Urinary bladder (tissue), 4 donors: Measurements from ENCODE around the gene RRP1B. TPM values are rescaled to one million over a fixed set of nuclear protein-coding genes. Genes with fewer than 3 reads are reported as not detected.
"Not testable (repeated sequence)": the region's sequence is repeated elsewhere in the genome, so short reads cannot be mapped to it uniquely, and the experiment has no call there.

ENCODE experiments used
- DNase-seq: peaks from one replicate; pipeline ENCODE4 v3.0.0-alpha.2; 2015; ENCODE audit errors: extremely low spot score
- H3K27ac ChIP-seq: one replicate; pipeline ENCODE4 v1.5.1; 2013; ENCODE audit warnings: low read depth, mild to moderate bottlenecking, moderate library complexity
- H3K36me3 ChIP-seq: one replicate; pipeline ENCODE4 v1.6.1; 2013; ENCODE audit warnings: mild to moderate bottlenecking, moderate library complexity; ENCODE audit not compliant: insufficient read depth
- H3K4me1 ChIP-seq: one replicate; pipeline ENCODE4 v1.6.1; 2013; ENCODE audit warnings: mild to moderate bottlenecking, moderate library complexity; ENCODE audit not compliant: insufficient read depth
- H3K4me3 ChIP-seq: one replicate; pipeline ENCODE4 v1.5.1; 2013; ENCODE audit warnings: low read depth, low read length
- WGBS: extraction: QIAGEN DNeasy Blood & Tissue Kit; methylation state at CpG from one replicate; pipeline ENCODE4 v1.1.7; 2013; 5-methylcytosine and 5-hydroxymethylcytosine counted together
- polyA plus RNA-seq: library from polyadenylated mRNA; stranded (reverse); fragments of 200-250 nt; gene quantifications from one replicate; pipeline ENCODE4 v1.2.3, GENCODE V29; 2013
- total RNA-seq: library from RNA; depleted of rRNA; stranded (reverse); fragments of >200 nt; gene quantifications from one replicate; pipeline ENCODE4 v1.2.3, GENCODE V29; 2014
- donor health status: healthy with polysubstance abuse.
- donor health status: healthy.

The RRP1B gene
- total and polyA plus RNA-seq, 2 donors = 13.5 to 17.2 TPM

GRCh38 chr21:43703035-43703880 is 43.9 kb downstream of the RRP1B start:
- Histone ChIP-seq H3K36me3 (no peaks in the 10 kb centered on the region), H3K4me1 (no peaks in the 10 kb centered on the region), H3K4me3 (no peak overlapping the region), H3K27ac (no peak overlapping the region)
- no peak for DNase-seq
- WGBS = 47% methylated on average over 29 of the region's 29 CpGs

DNA sequence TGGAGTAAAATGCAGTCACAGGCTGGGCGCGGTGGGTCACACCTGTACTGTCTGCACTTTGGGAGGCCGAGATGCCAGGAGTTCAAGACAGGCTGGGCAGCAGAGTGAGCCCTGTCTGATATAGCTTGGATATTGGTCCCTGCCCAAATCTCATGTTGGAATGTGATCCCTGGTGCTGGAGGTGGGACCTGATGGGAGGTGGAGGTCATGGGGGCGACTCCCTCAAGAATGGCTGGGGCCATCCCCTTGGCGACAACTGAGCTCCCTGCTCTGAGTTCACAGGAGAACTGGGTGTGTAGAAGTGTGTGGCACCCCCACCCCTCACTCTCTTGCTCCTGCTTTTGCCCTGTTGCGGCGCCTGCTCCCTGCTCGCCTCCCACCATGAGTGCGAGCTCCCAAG is 48.1 kb downstream of the RRP1B start:
- Histone ChIP-seq H3K36me3 (no peaks in the 10 kb centered on the region), H3K27ac (no peak overlapping the region), H3K4me3 (no peak overlapping the region), H3K4me1 (no peaks in the 10 kb centered on the region)
- WGBS = 87% methylated on average over 9 of the region's 9 CpGs
- DNase-seq = no peak

DNA sequence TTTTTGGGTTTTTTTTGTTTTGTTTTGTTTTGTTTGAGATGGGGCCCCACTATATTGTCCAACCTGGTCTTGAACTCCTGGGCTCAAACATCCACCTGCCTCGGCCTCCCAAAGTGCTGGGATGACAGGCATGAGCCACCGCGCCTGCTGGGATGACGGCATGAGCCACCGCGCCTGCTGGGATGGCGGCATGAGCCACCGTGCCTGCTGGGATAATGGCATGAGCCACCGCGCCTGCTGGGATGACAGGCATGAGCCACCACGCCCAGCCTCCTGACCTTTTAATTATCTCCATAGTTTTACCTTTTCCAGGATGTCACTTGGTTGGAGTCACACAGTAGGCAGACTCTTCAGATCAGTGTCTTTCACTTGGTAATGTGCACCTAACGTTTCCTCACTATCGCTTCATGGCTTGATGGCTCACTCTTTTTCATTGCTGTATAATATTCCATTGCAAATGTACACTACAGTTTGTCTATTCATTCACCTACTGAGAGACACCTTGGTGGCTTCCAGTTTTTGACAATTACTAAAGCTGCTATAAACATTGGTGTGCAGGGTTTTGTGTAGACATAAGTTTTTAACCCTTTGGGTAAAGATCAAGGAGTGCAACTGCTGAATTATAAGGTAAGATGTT is 49.5 kb downstream of the RRP1B start:
- 95% methylated on average over 13 of the region's 13 CpGs for WGBS
- Histone ChIP-seq H3K36me3 (no peaks in the 10 kb centered on the region), H3K27ac (no peak overlapping the region), H3K4me3 (no peak overlapping the region), H3K4me1 (no peaks in the 10 kb centered on the region)
- no peak for DNase-seq

- peak overlapping the region; percentile 85 for H3K27ac ChIP-seq
- 56% methylated on average over 13 of the region's 13 CpGs for WGBS
- no peaks in the 10 kb centered on the region for H3K4me1 ChIP-seq
- DNase-seq = peak; percentile 78
- H3K4me3 ChIP-seq = no peak overlapping the region
- H3K36me3 ChIP-seq = no peaks in the 10 kb centered on the region
Observed at GRCh38 chr21:43712268-43712942, 53.0 kb downstream of the RRP1B start.

DNA sequence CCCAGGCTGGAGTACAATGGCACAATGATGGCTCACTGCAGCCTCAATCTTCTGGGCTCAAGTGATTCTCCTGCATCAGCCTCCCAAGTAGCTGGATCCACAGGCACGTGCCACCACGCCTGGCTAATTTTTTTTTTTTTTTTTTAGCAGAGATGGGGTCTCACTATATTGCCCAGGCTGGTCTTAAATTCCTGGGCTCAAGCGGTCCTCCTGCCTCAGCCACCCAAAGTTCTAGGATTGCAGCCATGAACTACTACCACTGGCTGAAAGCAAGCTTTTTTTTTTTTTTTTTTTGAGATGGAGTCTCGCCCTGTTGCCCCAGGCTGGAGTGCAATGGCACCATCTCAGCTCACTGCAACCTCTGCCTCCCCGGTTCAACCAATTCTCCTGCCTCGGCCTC is 53.8 kb downstream of the RRP1B start:
- WGBS = 96% methylated on average over 6 of the region's 6 CpGs
- not testable (repeated sequence) for H3K27ac ChIP-seq, DNase-seq, H3K36me3 ChIP-seq, H3K4me3 ChIP-seq, H3K4me1 ChIP-seq

DNA sequence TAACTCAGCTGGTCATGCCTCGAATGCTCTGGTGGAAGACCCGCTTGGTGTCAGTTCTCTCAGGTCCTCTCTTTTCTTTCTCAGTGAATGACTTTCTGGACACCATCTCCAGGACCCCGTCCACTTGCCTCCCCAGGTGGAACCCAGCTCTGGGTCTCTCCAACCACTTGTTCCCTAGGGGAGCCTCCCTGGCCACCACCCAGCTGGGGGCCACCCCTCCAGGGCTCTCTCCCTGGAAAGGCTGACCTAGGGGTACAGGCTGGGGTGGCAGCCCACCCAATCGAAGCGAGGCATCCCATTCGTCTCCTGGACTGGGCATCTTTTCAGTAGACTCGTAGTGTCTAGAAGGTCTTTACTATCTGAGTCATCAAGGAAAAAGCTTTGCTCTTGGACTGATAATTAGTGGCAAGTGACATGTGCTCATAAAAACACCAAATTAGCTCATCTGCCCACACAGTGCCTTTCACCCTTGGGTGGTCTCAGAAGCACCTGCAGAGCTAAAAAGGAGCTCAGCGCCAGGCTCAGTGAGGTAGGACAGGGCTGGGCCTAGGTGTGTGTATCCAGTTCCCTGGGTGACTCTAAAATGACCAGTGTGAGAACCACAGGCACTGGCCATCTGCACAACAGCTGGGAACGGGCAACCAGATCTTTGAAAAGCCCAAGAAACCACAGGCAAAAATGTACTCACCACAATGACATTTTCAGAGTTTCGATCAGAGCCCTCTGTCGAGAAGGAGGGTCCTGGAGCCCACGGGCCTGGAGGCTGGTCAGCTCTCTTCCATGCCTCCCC is 57.2 kb downstream of the RRP1B start:
- Histone ChIP-seq H3K27ac (no peak overlapping the region), H3K36me3 (no peaks in the 10 kb centered on the region), H3K4me1 (peaks cover 1% of the 10 kb centered on the region), H3K4me3 (no peak overlapping the region)
- WGBS = 75% methylated on average over 12 of the region's 12 CpGs
- no peak for DNase-seq

DNA sequence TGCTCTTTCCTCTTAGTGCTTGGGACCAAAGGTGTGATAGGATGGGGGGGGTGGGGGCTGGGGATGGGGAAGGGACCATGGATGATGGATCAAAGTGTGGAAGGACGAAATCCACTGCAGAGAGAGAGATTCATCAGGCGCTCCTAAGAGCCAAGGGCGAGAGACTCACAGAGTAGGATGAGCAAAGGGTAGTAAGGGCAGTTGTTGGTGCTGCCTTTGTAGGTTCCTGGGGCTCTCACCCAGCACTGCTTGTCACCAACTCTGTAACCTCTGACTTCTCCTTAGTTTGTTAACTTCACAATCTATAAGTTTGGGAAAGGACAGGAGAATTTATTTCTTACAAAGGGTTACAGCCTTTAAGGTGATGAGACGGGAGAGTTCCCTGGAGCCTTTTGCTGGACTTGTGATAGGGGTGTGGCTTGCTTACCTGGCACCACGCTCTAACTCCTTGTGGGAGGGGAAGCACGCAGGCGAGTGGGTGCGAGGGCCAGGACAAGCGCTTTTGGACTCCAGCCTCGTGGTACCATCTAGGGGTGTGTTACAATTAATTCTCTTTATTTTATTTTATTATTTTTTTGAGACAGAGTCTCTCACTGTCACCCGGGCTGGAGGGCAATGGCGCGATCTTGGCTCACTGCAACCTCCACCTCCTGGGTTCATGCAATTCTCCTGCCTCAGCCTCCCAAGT is 58.0 kb downstream of the RRP1B start:
- Histone ChIP-seq H3K27ac (no peak overlapping the region), H3K4me3 (no peak overlapping the region), H3K4me1 (peaks cover 1% of the 10 kb centered on the region), H3K36me3 (no peaks in the 10 kb centered on the region)
- no peak for DNase-seq
- 90% methylated on average over 13 of the region's 13 CpGs for WGBS

DNA sequence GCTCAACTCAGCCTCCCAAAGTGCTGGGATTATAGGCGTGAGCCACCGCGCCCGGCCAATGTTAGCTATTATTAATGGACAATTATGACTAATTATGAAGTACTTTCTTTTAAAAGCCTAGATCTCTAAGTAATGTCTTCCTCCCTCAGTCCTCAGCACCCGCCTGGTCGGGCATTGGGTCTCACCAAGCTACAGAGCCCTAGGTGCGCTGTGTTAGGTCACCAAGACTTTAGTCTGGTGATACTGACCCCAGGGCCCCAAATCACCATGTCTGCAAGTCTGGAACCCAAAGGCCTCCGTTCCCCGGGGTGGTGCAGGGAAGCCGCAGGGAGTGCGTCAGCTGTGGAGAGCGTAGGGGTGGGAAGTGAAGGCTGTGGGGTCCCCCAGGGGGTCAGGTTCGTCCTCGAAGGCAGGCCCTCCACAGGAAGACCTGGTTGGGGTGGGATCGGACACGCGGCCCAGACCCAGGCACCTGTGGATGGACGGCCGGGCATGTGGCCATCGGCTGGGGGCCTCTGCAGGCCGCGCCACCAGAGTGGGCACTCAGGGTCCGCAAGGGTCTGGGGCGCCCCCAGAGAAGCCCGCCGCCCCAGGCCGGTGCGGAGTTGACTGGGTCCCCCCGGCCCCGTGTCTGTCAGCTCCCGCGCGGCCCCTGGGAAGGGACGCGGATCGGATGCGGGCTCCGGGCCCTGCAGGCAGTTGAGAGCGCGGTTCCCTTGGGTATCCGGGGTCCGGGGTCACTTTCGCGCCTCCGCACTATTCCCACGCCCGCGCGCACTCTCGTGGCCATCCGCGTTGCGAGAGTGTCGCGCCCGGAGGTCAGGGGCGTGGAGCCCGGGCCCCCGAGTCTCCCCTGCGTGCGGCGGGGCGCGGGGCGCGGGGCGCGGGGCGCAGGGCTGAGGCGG is 58.9 kb downstream of the RRP1B start:
- 23% methylated on average over 70 of the region's 70 CpGs for WGBS
- DNase-seq = no peak
- peak overlapping the region; percentile 27 for H3K27ac ChIP-seq
- H3K4me3 ChIP-seq = peak overlapping the region; percentile 85
- H3K36me3 ChIP-seq = no peaks in the 10 kb centered on the region
- peaks cover 1% of the 10 kb centered on the region for H3K4me1 ChIP-seq

DNA sequence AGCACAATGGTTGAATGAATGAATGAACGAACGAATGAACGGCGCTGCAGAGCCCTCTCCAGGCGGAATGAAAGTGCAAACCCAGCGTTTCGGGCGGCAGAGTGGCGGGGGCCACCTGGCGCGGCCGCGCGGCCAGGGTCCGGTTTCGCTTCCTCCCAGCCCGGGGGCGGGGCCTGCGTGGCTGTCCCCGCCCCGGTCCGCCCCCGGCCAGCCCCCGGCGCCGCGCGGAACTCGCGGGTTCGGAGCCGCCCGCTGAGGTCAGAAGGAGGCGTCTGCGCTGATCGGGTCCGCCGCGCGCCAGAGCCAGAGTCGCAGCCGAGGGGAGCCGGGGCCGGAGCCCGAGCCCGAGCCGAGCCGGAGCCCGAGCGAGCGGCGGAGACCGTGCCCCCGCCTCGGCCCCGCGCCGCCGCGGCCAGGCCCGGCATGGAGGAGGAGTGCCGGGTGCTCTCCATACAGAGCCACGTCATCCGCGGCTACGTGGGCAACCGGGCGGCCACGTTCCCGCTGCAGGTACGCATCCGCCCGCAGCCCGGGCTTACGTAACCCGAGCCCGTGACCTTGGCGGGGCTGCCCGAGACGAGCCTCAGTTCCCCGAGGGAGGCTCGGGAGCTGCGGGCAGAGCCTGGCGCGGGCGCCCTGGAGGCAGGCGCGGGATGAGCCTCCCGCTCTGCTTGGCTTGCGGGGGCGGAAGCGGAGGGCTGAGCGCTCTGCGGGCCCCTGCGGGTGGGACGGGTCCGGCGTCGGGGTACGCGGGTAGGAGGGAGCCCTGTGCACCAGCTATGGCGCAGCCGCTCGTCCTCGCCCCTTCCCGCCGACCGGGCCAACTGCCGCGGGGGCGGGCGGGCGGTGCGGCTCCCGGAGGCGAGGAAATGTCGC is 59.8 kb downstream of the RRP1B start, which contains the start of gene PDXK:
TSS of gene PDXK (plus strand) at position 258 of the 876 bp plus-strand sequence. CDS start at position 424, 166 bp downstream.
- peaks cover 1% of the 10 kb centered on the region for H3K36me3 ChIP-seq
- under 1% methylated on average over 117 of the region's 117 CpGs for WGBS
- peaks cover 1% of the 10 kb centered on the region for H3K4me1 ChIP-seq
- no peak for DNase-seq
- H3K4me3 ChIP-seq = peak within 1 kb of the TSS; percentile 85
- peak within 1 kb of the TSS; percentile 78 for H3K27ac ChIP-seq

DNA sequence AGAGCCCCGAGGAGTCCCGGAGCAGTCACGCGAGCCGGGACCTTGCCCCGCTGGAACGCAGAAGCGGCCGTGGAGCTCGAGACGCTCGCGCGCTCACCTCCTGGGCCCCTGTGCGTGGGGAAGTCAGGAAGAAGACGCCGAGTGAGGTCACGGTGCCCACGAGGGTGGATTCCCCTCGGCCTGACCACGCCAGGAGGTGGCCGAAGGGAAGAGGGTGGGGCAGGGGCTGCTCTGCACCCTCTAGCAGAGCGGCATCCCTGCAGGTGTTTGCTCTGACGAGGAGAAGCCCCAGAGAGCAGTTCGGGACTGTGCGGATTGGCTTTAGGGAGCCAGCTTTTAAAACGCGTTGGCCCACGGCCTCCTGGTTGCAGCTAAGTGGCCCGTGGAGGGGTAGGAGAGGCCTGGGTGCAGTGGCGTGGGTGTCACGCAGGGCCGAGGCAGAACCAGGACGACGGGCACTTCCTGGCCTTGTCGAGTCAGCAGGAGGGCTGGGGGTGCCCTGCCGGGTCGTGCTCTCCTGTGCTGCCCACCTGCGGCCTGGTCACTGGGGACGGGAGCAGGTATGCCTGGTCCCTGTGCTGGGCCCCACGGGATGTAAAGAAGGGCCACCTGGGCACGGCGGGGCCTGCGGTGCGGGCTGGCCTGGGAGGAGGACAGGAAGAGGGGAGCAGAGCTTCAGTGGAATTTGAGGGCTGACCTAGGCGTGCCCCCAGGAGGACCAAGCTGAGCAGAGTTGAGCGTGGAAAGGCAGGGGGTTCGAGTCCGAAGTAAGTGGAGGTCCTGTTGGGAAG is 60.6 kb downstream of the RRP1B start:
- Histone ChIP-seq H3K4me1 (peaks cover 1% of the 10 kb centered on the region), H3K4me3 (peak overlapping the region; percentile 85), H3K27ac (peak overlapping the region; percentile 78), H3K36me3 (peaks cover 1% of the 10 kb centered on the region)
- WGBS = 12% methylated on average over 49 of the region's 49 CpGs
- no peak for DNase-seq
